Gastrocnemius medialis (tissue), 4 donors: Measurements from ENCODE around the gene CKMT2.

Experiments
- POLR2A ChIP-seq, 2 donors: fragments of 450-650 bp; IDR thresholded peaks; one replicate each; pipeline ENCODE4 v1.6.1; 2017; ENCODE audit warnings: antibody characterized with exemption in 2 of 2, mild to moderate bottlenecking in 2 of 2, moderate library complexity in 2 of 2
- TF ChIP-seq, protein P1 (sequence below), 5 experiments: fragments of 450-650 bp in 3 of 5; fragments of 200-600 bp in 2 of 5; sonication (generic) in 2 of 5; IDR thresholded peaks in 4 of 5; conservative IDR thresholded peaks in 1 of 5; 1 replicate in 4 of 5; 2 replicates in 1 of 5; pipeline ENCODE4 v1.5.1; 2016 to 2019; ENCODE audit warnings: antibody characterized with exemption in 5 of 5, mild to moderate bottlenecking in 3 of 5, moderate library complexity in 3 of 5

DNA sequence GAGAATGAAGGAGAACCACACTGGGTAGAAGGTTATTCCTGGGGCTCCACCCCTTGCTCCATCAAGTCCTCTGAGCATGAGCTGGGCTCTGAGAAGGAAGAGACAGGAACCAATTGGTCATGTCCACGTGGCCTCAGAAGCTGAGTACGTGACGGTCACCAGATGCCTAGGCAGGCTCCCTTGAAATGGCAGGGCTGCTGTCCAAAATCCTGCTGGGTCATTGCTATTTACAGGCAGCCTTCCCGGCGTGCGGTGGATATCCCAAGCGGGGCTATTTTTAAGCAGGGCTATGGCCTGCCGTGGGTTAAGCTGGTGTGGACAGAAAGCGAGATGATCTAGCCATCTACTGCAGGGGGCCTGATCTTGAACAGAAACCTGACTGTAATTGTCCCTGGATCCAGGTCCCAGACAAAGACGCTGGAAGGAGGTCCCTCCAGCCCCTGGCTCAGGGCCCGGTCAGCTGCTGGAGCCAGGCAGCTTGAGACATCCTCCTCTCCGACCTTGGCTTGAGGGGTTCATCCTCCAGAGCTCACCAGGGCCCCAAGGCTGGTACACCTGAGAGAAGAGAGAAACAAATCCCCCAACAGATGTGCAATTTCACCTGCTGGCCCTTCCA is 550 bp upstream of the CKMT2 start:
- no peak for TF ChIP-seq POLR2A (IDR thresholded peaks at IDR 0.05)
- TF ChIP-seq, protein P1, sequence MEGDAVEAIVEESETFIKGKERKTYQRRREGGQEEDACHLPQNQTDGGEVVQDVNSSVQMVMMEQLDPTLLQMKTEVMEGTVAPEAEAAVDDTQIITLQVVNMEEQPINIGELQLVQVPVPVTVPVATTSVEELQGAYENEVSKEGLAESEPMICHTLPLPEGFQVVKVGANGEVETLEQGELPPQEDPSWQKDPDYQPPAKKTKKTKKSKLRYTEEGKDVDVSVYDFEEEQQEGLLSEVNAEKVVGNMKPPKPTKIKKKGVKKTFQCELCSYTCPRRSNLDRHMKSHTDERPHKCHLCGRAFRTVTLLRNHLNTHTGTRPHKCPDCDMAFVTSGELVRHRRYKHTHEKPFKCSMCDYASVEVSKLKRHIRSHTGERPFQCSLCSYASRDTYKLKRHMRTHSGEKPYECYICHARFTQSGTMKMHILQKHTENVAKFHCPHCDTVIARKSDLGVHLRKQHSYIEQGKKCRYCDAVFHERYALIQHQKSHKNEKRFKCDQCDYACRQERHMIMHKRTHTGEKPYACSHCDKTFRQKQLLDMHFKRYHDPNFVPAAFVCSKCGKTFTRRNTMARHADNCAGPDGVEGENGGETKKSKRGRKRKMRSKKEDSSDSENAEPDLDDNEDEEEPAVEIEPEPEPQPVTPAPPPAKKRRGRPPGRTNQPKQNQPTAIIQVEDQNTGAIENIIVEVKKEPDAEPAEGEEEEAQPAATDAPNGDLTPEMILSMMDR (IDR thresholded peaks at IDR 0.05 in 4 of 5, conservative IDR thresholded peaks at IDR 0.05 in 1 of 5), result no peak
